GM18520 (cell line): ENCODE results near the gene EML4.
"Not testable (repeated sequence)": the region's sequence is repeated elsewhere in the genome, so short reads cannot be mapped to it uniquely, and the experiment has no call there.

ENCODE experiments used
- ATAC-seq: cut with Tn5 transposase; IDR thresholded peaks from one replicate; pipeline ENCODE4 v1.9.1; 2021; ENCODE audit not compliant: unreplicated experiment

Gene EML4

DNA sequence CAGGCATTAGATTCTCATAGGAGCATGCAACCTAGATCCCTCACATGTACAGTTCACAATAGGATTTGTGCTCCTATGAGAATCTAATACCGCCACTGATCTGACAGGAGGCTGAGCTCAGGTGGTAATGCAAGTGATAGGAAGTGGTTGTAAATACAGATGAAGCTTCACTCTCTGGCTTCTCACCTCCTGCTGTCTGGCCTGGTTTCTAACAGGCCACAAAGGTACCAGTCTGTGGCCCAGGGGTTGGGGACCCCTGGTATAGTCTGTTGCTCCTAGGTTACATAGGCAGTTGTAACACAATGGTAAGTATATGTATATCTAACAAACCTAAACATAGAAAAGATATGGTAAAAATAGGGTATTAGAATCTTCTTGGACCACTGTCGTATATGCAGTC is 81.8 kb downstream of the EML4 start:
- ATAC-seq: no peak

DNA sequence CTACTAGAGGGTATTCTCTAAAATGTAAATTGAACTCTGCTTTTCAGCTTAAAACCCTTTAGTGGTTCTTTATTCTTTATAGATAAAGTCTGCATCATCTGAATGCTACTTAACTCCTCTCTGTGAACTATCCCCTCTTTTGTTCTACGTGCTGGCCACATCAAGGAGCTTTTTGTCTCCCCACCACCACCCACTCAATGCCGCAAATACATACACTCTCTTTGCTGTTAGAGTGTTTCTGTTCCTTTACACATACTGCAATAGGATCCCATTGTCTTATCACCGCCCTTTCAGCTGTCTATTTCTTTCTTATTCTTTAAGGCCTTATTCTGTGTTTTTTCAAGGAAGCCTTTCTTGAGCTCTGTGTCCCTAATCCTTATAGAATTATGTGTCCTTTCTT is 83.3 kb downstream of the EML4 start:
- ATAC-seq: no peak

DNA sequence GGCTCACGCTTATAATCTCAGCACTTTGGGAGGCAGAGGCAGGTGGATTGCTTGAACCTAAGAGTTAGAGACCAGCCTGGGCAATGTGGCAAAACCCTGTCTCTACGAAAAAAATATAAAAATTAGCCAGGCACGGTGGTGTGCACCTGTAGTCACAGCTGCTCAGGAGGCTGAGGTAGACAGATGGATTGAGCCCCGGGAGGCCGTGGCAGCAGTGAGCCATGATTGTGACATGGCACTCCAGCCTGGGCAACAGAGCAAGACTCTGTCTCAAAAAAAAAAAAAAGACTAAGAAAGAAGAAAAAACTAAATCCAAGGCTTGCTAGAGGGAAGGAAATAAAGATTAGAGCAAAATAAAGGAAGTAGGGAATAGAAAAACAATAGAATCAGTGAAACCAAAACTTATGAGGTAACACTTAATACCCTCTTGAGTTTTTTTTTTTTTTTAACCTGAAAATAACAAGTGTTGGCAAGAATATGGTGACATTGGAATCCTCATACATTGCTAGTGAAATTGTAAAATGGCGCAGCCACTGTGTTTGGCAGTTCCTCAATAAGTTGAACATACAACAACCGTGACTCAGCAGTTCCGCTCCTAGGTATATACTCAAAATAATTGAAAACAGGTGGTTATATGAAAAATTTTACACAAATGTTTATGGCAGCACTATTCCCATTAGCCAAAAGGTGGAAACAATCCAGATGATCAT is 85.2 kb downstream of the EML4 start:
- no peak for ATAC-seq

DNA sequence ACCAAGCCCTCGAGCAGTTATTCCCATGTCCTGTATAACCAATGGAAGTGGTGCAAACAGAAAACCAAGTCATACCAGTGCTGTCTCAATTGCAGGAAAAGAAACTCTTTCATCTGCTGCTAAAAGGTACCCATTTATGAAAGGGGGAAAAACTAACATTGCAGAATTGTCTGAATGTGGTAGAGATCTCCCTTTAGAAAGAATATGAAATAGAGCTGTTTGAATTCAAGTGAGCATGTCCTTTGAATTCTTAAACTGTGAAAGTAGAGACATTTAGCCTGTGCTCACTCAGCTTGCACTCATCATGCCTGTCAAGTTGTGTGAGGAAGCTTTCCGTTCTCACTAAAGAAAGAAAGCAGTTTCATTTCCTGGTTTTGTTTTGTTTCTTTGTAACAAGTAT is 87.4 kb downstream of the EML4 start:
- ATAC-seq: peak; percentile 70

DNA sequence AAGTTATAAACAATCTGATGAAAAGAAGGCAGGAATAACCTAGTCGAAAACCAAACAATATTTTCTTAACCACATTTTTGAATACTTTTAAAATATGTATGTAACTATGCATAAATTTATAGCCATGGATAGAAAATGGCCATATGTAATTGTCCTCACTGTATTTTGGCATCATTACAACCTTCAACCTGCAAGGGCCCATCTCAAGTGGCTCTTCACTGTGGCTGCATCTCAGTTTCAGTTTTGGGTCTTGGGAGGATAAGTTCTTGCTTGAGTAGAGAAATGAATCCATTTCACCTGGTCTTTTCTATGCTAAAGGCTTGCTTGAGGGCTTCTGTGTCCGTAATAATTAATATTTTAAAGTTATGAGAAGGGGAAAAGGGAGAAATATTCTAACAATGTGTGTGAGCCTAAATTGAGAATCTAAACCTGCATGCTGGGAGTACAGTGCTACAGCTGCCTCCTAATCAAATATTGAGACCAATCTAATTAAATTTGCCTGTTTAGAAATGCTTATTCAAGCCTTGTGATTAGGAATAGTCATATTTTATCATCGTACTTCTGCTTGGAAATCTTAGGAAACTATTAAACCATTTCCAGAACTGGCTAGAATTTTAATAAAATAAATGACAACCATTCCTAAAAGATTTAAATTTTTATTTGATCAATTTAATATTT is 92.5 kb downstream of the EML4 start:
- ATAC-seq: no peak

DNA sequence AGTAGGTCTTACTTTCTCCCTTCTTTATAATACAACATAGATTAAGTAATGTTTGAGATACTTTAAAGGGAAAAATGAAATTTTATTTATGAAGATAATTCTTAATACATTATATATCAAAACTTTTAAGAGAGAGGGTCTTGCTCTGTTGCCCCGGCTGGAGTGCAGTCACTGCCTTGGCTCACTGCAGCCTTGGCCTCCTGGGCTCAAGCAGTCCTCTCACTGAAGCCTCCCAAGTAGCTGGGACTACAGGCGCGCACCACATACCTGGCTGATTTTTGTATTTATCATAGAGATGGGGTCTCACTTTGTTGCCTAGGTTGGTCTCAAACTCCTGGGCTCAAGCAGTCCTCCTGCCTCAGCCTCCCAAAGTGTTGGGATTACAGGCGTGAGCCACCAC is 97.1 kb downstream of the EML4 start:
- no peak for ATAC-seq

DNA sequence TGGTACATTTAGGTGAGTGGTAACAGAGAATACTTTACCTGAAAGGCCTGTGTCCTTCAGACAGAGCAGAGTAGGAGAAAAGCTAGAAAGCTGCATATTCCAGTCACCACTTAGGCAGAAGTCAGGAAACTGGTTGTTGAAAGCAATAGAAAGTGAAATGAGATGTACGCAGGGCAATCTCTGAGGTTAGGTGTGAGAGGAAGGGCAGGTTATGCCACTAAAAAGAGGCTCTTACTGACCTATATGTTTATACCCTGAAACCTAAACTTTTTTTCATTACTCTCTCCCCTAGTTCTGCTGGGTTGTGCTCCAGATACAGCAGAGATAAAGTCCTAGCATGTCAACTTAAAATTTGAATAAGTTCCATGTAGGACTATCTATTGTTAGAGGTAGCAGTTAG is 98.4 kb downstream of the EML4 start:
- no peak for ATAC-seq

DNA sequence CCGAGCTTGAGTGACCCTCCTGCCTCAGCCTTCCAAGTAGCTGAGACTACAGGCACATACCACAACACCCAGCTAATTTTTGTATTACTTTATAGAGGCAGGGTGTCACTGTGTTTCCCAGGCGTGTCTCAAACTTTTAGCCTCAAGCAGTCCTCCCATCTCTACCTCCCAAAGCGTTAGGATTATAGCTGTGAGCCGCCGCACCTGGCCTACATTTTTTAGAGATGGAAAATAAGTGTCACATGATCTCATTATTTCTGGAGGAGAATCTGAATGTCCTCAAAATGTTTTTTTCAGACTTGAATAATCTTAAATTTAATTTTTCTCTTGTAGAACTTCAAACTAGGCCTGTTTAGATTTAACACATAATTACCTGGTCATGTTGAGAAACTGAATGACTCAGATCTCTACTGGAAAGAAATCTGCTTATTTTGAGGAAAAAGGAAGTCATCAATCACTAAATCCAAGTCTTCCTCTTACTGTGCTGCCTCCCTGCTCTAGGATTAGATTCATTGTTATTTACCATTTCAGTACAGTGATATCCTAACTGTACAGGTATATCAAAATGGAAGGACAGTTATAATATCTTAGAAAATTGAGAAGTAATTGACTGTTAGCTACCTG is 99.5 kb downstream of the EML4 start:
- no peak for ATAC-seq

DNA sequence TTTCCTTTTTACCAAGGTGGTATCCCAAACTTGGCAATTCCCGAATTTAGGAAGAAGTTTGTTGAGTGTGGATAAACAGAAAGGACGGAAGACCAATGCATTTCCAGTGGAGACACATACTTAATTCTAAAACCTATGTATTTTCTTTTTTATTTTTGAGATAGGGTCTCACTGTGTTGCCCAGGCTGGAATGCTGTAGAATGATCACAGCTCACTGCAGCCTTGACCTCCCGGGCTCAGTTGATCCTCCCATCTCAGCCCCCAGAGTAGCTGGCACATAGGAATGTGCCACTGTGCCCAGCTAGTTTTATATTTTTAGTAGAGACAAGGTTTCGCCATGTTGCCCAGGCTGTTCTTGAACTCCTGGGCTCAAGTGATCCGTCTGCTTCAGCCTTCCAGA is 101.6 kb downstream of the EML4 start:
- ATAC-seq: no peak

DNA sequence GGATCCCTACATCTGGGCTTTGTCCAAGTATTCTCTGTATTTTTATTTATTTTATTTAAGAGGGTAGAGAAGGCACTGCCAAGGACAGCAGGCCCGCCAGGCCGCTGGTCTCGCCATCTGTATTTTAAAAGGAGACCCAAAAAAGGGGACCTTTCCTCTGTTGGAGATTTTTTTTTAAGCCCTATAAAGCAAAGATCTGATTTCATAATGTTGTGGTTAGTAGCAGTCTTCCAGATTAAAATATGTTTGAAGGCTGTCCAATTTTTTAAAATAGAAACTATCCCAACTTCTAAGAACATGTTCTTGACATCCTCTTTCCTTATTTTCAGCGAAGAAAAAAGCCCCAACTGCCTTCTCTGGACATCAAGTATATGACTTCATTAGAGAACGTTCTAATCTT is 102.1 kb downstream of the EML4 start:
- not testable (repeated sequence) for ATAC-seq

DNA sequence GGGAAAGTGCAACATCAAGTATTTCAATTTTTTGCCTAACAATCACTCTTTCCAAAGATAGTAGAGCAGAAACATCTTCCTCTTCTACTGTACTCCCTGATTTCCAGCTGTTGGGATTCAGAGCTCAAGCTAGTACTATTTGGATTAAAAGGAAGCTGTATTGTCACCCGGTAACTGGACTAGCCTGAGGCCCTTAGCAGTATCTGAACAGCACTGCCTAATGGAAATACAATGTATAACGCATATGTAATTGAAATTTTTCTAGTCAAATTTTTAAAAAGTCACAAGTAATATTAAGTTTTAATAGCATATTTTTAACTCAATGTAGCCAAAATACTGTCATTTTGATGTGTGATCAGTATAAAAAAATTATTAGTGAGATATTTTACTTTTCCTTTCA is 105.7 kb downstream of the EML4 start:
- ATAC-seq: no peak

DNA sequence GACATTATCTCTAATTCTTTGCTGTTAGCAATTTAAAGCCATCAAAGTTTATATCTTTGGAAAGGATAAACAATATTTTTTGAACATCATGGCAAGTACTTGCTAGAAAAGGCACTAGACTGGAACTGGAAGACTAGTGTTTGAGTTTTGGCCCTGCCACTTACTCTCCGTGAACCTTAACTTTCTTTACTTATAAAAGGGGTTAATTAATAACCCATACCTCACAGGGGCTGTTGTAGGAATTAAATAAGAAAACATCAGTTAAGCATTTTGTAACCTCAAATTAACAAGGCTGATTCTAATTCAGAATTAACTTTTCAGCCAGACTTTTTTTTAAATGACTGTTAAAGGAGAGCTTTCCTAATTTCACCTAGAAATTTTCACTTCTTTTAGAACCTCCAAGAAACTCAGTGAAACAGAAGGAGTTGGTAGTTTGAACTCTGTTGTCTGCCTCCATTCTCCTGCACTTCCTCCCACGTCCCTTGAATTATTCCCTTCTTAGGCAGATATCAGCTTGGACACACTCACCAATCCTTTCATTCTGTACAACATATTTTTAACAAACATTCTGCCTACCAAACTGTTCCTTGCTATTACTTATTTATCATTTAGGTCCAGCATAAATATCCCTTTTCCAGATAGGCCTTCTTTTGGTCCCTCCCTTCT is 112.4 kb downstream of the EML4 start:
- no peak for ATAC-seq

DNA sequence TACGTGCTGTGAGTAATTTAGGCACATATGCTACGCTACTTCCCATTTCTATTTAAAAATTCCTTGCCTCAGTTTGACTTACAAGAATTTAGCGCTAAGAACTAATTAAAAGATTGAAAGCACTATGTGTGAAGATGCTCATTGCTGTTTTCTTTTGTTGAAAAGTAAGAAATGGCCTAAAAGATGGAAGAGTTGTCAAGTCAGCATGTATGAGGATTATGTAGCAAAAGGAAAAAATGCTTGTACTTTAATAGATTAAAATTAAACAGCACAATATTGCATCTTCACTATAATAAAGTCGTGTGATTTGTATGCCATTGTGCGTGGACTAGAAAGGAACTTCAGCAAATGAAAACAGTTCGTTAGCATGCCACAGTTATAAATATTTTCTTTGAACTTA is 114.9 kb downstream of the EML4 start:
- no peak for ATAC-seq

DNA sequence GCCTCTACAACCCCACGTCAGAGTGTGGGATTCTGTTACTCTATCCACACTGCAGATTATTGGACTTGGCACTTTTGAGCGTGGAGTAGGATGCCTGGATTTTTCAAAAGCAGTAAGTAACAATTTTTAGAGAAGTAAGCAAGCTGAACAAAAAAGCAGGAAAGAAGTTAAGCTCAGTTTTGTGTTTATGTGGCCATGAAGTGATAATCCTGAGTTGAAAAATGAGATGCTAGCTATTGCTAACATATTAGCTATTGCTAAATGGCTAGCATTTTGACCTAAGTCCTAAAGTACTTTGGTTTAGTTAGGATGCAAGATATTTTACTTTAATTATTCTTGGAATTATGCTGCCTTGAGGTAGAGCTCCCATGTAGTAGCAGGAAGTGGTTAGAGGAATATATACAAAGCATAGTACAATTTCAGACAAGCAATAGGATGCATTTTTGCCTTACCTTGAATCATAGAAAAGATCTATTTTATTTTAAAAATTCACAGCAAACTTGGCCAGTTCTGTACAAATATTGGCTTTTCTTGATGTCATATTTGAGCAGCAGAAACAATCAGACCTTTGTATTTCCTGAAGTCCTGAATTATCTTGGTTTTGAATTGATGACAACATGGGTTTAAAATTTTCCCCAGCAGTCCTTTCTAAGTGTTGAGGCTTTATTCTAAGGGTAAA is 117.3 kb downstream of the EML4 start:
- no peak for ATAC-seq

DNA sequence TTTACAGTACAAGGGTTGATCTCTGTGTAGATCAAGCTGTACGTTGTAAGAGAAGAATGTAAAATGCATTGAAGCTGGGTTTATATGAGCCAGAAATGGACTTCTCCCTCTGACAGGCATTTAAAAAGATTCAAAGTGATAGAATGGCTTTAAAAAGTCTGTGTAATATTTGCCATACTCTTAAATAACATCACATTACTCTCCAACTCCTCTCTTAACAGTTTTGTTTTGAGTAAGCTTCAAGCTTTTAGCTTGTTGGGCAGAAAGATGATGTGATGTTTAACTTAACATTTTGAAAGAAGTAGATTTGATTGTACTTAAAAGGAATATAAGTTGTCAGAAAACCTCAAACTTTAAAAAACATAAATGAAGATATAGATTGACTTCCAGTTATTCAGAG is 119.7 kb downstream of the EML4 start:
- no peak for ATAC-seq

DNA sequence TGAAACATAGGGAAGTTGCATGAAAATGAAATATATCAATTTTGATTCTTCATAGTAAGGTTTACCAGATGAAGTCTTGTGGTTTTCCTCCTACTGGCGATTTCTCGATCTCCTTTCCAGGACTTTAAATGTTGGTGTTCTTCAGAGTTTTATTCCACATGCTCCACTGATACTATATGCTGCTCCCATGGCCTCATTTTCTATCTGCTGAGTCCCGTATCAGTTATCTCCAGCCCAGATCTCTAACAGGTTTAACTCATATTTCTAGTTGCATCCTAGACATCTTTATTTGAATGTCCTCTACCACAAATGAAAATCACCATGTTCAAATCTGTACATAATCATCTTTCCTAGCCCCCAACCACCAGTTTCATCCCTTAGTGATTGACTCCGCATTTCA is 120.1 kb downstream of the EML4 start:
- no peak for ATAC-seq

DNA sequence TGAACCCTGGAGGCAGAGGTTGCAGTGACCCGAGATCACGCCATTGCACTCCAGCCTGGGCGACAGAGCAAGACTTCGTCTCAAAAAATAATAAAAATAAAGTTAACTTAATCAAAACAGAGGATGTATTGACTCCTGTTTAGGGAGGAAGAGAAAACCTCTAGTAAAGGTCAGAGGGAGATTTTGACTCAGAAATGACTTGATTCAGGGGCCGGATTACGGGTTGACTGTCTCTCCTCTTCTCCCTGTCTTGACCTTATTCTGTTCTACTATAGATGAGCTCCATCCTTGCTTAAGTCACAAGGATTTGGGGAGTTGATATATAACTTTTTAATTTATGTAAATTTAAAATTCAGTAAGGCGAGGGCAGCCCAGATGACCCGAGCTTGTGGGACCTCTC is 120.9 kb downstream of the EML4 start:
- no peak for ATAC-seq

DNA sequence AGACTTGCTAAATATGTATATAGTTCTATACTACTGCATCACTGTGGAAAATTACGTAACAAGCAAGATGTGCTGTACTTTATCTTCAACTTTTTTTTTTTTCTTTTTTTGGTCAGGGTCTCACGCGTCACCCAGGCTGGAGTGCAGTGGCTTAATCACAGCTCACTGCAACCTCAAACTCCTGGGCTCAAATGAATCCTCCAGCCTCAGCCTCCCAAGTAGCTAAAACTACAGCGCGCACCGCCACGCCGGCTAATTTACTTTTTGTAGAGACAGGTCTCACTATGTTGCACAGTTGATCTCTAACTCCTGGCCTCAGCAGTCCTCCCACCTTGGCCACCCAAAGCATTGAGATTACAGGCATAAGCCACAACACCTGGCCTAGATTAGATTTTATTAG is 123.9 kb downstream of the EML4 start:
- no peak for ATAC-seq

DNA sequence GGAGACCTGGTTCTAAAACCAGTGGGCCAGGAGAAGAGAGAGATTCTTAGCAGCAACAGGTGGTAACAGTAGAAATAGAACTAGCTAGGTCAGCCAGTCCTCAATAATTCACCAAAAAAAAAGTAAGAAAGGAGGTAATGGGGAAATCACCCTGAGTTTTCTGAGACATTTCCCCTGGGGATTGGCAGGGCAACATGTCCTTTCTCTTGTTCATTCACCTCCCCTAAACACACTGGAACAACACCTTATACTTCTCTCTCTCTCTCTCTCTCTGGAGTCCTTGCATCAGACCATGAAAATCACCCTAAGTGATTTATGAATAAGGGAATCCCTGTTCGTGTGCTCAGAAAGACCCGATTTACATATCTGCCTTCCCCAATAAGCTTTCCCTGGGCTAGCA is 127.1 kb downstream of the EML4 start:
- peak; percentile 79 for ATAC-seq

DNA sequence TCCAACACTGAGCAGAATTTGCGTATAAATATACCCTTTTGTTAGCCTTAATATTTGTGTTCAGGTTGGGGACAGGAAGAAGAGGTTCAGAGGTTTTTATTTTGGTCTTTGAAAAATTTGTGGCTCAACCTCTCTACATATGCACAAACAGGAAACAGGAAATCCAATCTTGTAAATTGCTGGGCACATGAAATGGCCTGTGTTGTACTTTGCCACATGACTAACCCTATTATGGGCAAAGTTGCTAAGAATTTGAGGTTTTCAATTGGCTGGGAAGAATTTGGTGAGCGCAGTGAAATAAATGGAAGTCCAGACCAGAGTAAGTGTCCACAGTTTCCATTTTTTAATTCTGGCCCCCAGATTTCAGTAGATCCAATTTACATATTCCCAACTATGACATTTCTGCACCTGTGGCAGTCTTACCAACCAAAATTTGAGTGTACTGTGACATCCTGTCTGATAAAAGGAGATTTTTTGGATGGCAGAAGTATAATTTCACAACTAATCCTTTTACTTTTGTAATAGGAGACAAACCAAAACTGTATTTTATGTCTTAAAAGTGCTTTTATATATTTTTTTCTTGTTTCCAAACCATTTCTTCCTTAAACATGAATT is 128.3 kb downstream of the EML4 start:
- no peak for ATAC-seq

DNA sequence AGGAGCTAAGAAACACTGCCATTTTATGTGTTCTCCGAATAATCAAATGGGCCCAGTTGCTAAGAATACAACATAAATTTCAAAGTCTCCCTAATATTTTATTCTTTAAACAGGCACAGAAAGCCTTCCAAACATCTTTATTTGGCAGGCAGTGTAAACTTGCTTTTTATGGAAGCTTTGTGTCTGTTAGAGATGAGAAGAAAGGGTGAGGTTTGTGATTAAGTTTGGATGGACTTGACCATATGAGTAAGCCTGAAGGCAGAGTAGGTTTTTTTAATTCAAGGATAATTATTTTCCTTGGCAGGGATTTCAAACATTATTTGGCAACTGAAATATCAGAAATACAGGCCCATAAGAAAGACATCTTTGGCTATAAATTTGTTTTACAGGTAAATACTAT is 129.0 kb downstream of the EML4 start:
- ATAC-seq: no peak
